HepG2 (cell line): ENCODE data around the gene FNDC3B. TPM values are rescaled to one million over a fixed set of nuclear protein-coding genes. Genes with fewer than 3 reads are reported as not detected.

Experiments used
- ATF5 ChIP-seq: sonication (generic); formaldehyde crosslinking; IDR thresholded peaks from 2 replicates; pipeline ENCODE4 v1.4.0; 2020; ENCODE audit warnings: mild to moderate bottlenecking, low read depth, missing genetic modification reagents
- CERS6 ChIP-seq: sonication (generic); formaldehyde crosslinking; IDR thresholded peaks from 2 replicates; pipeline ENCODE4 v1.5.0; 2020; ENCODE audit warnings: missing genetic modification reagents
- DMAP1 ChIP-seq: IDR thresholded peaks from 2 replicates; pipeline ENCODE4 v1.6.1; 2016
- ELK4 ChIP-seq: sonication (generic); formaldehyde crosslinking; IDR thresholded peaks from 2 replicates; pipeline ENCODE4 v1.9.0; 2021; ENCODE audit warnings: missing genetic modification reagents, borderline replicate concordance
- HMGA1 ChIP-seq: sonication (generic); formaldehyde crosslinking; conservative IDR thresholded peaks from 2 replicates; pipeline ENCODE4 v1.4.0; 2020; ENCODE audit warnings: missing genetic modification reagents
- MAFK ChIP-seq, 2 experiments: IDR thresholded peaks in 1 of 2; conservative IDR thresholded peaks in 1 of 2; 2 replicates each; pipeline ENCODE4 v1.6.1; 2011; ENCODE audit warnings: improper control_type of control experiment in 2 of 2, low read length in 2 of 2
- MTF2 ChIP-seq: sonication (generic); formaldehyde crosslinking; IDR thresholded peaks from 2 replicates; pipeline ENCODE4 v1.5.0; 2020; ENCODE audit warnings: missing genetic modification reagents, borderline replicate concordance
- NFKBIZ ChIP-seq: IDR thresholded peaks from 2 replicates; pipeline ENCODE4 v1.6.1; 2018; ENCODE audit warnings: missing genetic modification reagents, missing compliant biosample characterization
- NKX3-1 ChIP-seq: sonication (generic); formaldehyde crosslinking; IDR thresholded peaks from 2 replicates; pipeline ENCODE4 v1.5.0; 2020; ENCODE audit warnings: missing genetic modification reagents
- RBFOX2 ChIP-seq: fragments of 200-400 bp; formaldehyde crosslinking; IDR thresholded peaks from 2 replicates; pipeline ENCODE4 v1.6.1; 2017; ENCODE audit warnings: low read depth, mild to moderate bottlenecking, low read length
- RORA ChIP-seq: sonication (generic); formaldehyde crosslinking; IDR thresholded peaks from 2 replicates; pipeline ENCODE4 v1.5.0; 2020; ENCODE audit warnings: mild to moderate bottlenecking, missing genetic modification reagents, moderate library complexity
- RXRB ChIP-seq: IDR thresholded peaks from 2 replicates; pipeline ENCODE4 v1.6.1; 2016; ENCODE audit warnings: borderline replicate concordance, missing genetic modification reagents, missing compliant biosample characterization
- SOX13 ChIP-seq, 3 experiments: fragments of 450-650 bp in 1 of 3; sonication (generic) in 1 of 3; formaldehyde crosslinking in 1 of 3; IDR thresholded peaks in 2 of 3; conservative IDR thresholded peaks in 1 of 3; 2 replicates each; pipeline versions ENCODE4 v1.5.0 to v1.6.1; 2016 to 2020; ENCODE audit warnings: antibody characterized with exemption in 1 of 3, mild to moderate bottlenecking in 1 of 3, missing compliant biosample characterization in 1 of 3, missing genetic modification reagents in 1 of 3, moderate library complexity in 1 of 3
- SOX6 ChIP-seq, 2 experiments: fragments of 450-650 bp in 1 of 2; sonication (generic) in 1 of 2; formaldehyde crosslinking in 1 of 2; IDR thresholded peaks; 2 replicates each; pipeline versions ENCODE4 v1.4.0 to v1.6.1; 2017 to 2020; ENCODE audit warnings: antibody characterized with exemption in 1 of 2, mild to moderate bottlenecking in 1 of 2, missing genetic modification reagents in 1 of 2
- SP5 ChIP-seq: IDR thresholded peaks from 2 replicates; pipeline ENCODE4 v1.6.1; 2016; ENCODE audit warnings: low read depth, borderline replicate concordance
- ZBTB20 ChIP-seq: sonication (generic); formaldehyde crosslinking; IDR thresholded peaks from 2 replicates; pipeline ENCODE4 v1.8.1; 2023; ENCODE audit warnings: missing genetic modification reagents, low read depth, mild to moderate bottlenecking, borderline replicate concordance
- ZEB1 ChIP-seq: IDR thresholded peaks from 2 replicates; pipeline ENCODE4 v1.6.1; 2012; ENCODE audit warnings: mild to moderate bottlenecking, low read depth, inconsistent platforms; ENCODE audit not compliant: insufficient replicate concordance
- ZFAT ChIP-seq: sonication (generic); formaldehyde crosslinking; conservative IDR thresholded peaks from 2 replicates; pipeline ENCODE4 v1.8.1; 2023; ENCODE audit warnings: missing genetic modification reagents, inconsistent platforms
- ZMYM4 ChIP-seq: sonication (generic); formaldehyde crosslinking; IDR thresholded peaks from 2 replicates; pipeline ENCODE4 v1.8.1; 2023; ENCODE audit warnings: mild to moderate bottlenecking, missing genetic modification reagents
- ZNF580 ChIP-seq: IDR thresholded peaks from 2 replicates; pipeline ENCODE4 v1.6.1; 2016; ENCODE audit warnings: low read depth, borderline replicate concordance
- ZNF615 ChIP-seq: sonication (generic); formaldehyde crosslinking; IDR thresholded peaks from 2 replicates; pipeline ENCODE4 v1.5.0; 2020; ENCODE audit warnings: mild to moderate bottlenecking, missing genetic modification reagents, borderline replicate concordance
- polyA plus RNA-seq, 8 experiments: library from polyadenylated mRNA; depleted of rRNA in 3 of 8; stranded (reverse) in 7 of 8; unstranded in 1 of 8; fragments of >200 nt; fragmentation: Illumina TruSeq in 4 of 8; extraction: Trizol in 4 of 8; gene quantifications; 2 replicates each; pipeline versions ENCODE4 v1.2.1 to v1.2.3, GENCODE V29; 2011 to 2016; ENCODE audit warnings: low read depth in 4 of 8, missing spikeins in 1 of 8, mixed read lengths in 1 of 8; ENCODE audit not compliant: insufficient read depth in 1 of 8
- total RNA-seq, 5 experiments: library from RNA; depleted of rRNA; stranded (reverse); fragments of >200 nt; fragmentation: Illumina TruSeq; extraction: Trizol; gene quantifications; 2 replicates each; pipeline ENCODE4 v1.2.3, GENCODE V29; 2016; ENCODE audit warnings: low read depth in 1 of 5
- TF ChIP-seq, protein P1 (sequence below): sonication (generic); formaldehyde crosslinking; IDR thresholded peaks from 2 replicates; pipeline ENCODE4 v1.8.1; 2022; ENCODE audit warnings: mild to moderate bottlenecking, missing genetic modification reagents
- TF ChIP-seq, protein P2 (sequence below): IDR thresholded peaks from 2 replicates; pipeline ENCODE4 v1.6.1; 2018; ENCODE audit warnings: missing genetic modification reagents, mild to moderate bottlenecking, missing compliant biosample characterization

The FNDC3B gene
- total and polyA plus RNA-seq, 2 of the 13 experiments (the other 11 are each of a cell fraction or from before 2014, with no cell fraction given) = 74.8 to 103 TPM

DNA sequence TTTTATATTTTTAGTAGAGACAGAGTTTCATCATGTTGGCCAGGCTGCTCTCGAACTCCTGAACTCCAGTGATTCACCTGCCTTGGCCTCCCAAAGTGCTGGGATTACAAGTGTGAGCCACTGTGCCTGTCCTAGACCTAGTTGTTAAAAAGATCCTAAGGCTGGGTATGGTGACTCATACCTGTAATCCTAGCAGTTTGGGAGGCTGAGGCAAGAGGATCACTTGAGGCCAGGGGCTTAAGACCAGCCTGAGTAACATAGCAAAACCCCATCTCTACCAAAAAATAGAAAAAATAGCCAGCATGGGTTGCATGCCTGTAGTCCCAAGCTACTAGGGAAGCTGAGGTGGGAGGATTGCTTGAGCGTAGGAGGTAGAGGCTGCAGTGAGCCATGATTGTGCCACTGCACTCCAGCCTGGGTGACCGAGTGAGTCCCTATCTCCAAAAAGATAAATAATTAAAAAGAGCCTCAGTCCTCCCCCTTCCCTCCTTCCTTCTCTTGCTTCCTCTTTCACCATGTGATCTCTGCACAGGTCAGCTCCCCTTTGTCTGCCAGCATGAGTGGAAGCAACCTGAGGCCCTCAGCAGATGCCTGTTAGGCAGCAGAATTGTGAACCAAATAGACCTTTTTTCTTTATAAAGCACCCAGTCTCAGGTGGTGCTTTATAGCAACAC is 9.8 kb upstream of the FNDC3B start (continued):
- TF ChIP-seq ATF5 (CRISPR knock-in tag) = no peak
- TF ChIP-seq ZFAT = 0 out of 2 replicates have a peak, but pooled peaks have one; percentile 12
- TF ChIP-seq, protein P1, sequence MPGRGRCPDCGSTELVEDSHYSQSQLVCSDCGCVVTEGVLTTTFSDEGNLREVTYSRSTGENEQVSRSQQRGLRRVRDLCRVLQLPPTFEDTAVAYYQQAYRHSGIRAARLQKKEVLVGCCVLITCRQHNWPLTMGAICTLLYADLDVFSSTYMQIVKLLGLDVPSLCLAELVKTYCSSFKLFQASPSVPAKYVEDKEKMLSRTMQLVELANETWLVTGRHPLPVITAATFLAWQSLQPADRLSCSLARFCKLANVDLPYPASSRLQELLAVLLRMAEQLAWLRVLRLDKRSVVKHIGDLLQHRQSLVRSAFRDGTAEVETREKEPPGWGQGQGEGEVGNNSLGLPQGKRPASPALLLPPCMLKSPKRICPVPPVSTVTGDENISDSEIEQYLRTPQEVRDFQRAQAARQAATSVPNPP = no peak
- TF ChIP-seq DMAP1 = no peak
- TF ChIP-seq SOX6 (IDR thresholded peaks at IDR 0.05) = no peak
- peak; percentile 31; the same call in 1 of the 2 replicates for TF ChIP-seq SOX6 (CRISPR knock-in tag; IDR thresholded peaks at IDR 0.05)
- no peak for TF ChIP-seq ZEB1
- no peak for TF ChIP-seq RORA (CRISPR knock-in tag)
- no peak for TF ChIP-seq ZNF580 (CRISPR knock-in tag)
- TF ChIP-seq, protein P2, sequence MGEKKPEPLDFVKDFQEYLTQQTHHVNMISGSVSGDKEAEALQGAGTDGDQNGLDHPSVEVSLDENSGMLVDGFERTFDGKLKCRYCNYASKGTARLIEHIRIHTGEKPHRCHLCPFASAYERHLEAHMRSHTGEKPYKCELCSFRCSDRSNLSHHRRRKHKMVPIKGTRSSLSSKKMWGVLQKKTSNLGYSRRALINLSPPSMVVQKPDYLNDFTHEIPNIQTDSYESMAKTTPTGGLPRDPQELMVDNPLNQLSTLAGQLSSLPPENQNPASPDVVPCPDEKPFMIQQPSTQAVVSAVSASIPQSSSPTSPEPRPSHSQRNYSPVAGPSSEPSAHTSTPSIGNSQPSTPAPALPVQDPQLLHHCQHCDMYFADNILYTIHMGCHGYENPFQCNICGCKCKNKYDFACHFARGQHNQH (CRISPR knock-in tag) = no peak
- TF ChIP-seq ZNF615 (CRISPR knock-in tag) = no peak
- no peak for TF ChIP-seq RBFOX2
- no peak for TF ChIP-seq CERS6 (CRISPR knock-in tag)
- TF ChIP-seq MAFK (conservative IDR thresholded peaks at IDR 0.05 in 1 of 2, IDR thresholded peaks at IDR 0.05 in 1 of 2; ENCODE audit: low read length in 2 of 2) = no peak
- TF ChIP-seq SOX13 (IDR thresholded peaks at IDR 0.05) = no peak
- peak in 1 of 2 experiments; percentile 14; a peak in 1 of 4 replicates for TF ChIP-seq SOX13 (CRISPR knock-in tag; conservative IDR thresholded peaks at IDR 0.05 in 1 of 2, IDR thresholded peaks at IDR 0.05 in 1 of 2)
- no peak for TF ChIP-seq SP5
- no peak for TF ChIP-seq HMGA1 (CRISPR knock-in tag)
- TF ChIP-seq NFKBIZ (CRISPR knock-in tag) = no peak
- TF ChIP-seq NKX3-1 = no peak
- no peak for TF ChIP-seq RXRB
- no peak for TF ChIP-seq ZMYM4 (CRISPR knock-in tag)
- TF ChIP-seq ZBTB20 (CRISPR knock-in tag) = no peak
- TF ChIP-seq MTF2 (CRISPR knock-in tag) = no peak
- no peak for TF ChIP-seq ELK4 (CRISPR knock-in tag)
- TF ChIP-seq, all 625 proteins: peak for 23
